Pancreas (tissue), 10 donors: ENCODE measurements around the gene RPL41. TPM values are rescaled to one million over a fixed set of nuclear protein-coding genes. Genes with fewer than 3 reads are reported as not detected.

Source experiments
- ATAC-seq, 4 donors: fragments of 200-7000 bp; cut with Tn5 transposase; one replicate each; pipeline versions ENCODE4 v1.8.0 to v1.9.1; 2020; ENCODE audit warnings: mild to moderate bottlenecking in 4 of 4, moderate library complexity in 4 of 4
- DNase-seq, 6 donors: peaks; one replicate each; pipeline ENCODE4 v3.0.0-alpha.2; 2020
- FAIRE-seq: peaks from 2 replicates; lab custom pipeline; 2012; peaks lifted over from hg19 to GRCh38; lab: Jason Lieb, UNC
- H3K27ac ChIP-seq, 4 donors: fragments of 200-600 bp; sonication (generic); 1 replicate in 3 of 4; 2 replicates in 1 of 4; pipeline versions ENCODE4 v1.5.0 to v1.8.0; 2020
- H3K27me3 ChIP-seq, 4 donors: fragments of 200-600 bp; one replicate each; pipeline ENCODE4 v1.8.0; 2021
- H3K36me3 ChIP-seq, 3 donors: fragments of 200-600 bp; sonication (generic) in 1 of 3; one replicate each; pipeline versions ENCODE4 v1.5.0 to v1.8.0; 2020 to 2021
- H3K4me1 ChIP-seq, 3 donors: fragments of 200-600 bp; one replicate each; pipeline ENCODE4 v1.8.0; 2021
- H3K4me3 ChIP-seq, 4 donors: fragments of 200-600 bp; sonication (generic) in 2 of 4; one replicate each; pipeline versions ENCODE4 v1.5.0 to v1.8.0; 2020 to 2021
- H3K9me3 ChIP-seq, 4 donors: fragments of 200-600 bp; one replicate each; pipeline ENCODE4 v1.8.0; 2021
- WGBS, 2 donors: extraction: QIAGEN DNeasy Blood & Tissue Kit; methylation state at CpG; one replicate each; pipeline ENCODE4 v1.1.7; 2013; 5-methylcytosine and 5-hydroxymethylcytosine counted together
- intact Hi-C, 3 donors: fragments of 100-400 bp; cut with DNase I; formaldehyde crosslinking; loops; one replicate each; pipeline versions ENCODE4 v1.11.1 to v1.14.2; 2022
- polyA plus RNA-seq, 2 donors: library from polyadenylated mRNA; stranded (reverse); fragments of 200-250 nt; gene quantifications; one replicate each; pipeline ENCODE4 v1.2.3, GENCODE V29; 2013
- total RNA-seq, 6 donors: library from RNA; stranded (reverse); fragmentation: NEBNext Ultra II Directional in 4 of 6; extraction: Animal tissue kit (Norgen Biotek cat#: 25700) in 4 of 6; gene quantifications; one replicate each; pipeline versions ENCODE4 v1.2.1 to v1.2.4, GENCODE V29; 2021 to 2023
- TF ChIP-seq, protein P1 (sequence below), 4 donors: fragments of 200-600 bp; sonication (generic) in 3 of 4; IDR thresholded peaks; one replicate each; pipeline versions ENCODE4 v1.5.0 to v1.8.0; 2021; ENCODE audit warnings: antibody characterized with exemption in 4 of 4
- donor health status: healthy with polysubstance abuse.
- donor health status: DM: no; HTN: no; CAD: no; lungs with moderate emphysema.
- donor health status: DM: no; HTN: no; CAD: no.
- donor health status: control.
- donor health status: control.
- donor health status: Bipolar disorder and iron deficiency.
- donor health status: DM: yes; HTN: yes; CAD: no.
- donor health status: DM: no; HTN: no; CAD: no.
- donor health status: DM: no; HTN: no; CAD: no.
- donor health status: DM: yes; HTN: yes; CAD: no.

RPL41 gene
- total and polyA plus RNA-seq, 8 donors: 1,821 to 3,960 (median 2,741) TPM

DNA sequence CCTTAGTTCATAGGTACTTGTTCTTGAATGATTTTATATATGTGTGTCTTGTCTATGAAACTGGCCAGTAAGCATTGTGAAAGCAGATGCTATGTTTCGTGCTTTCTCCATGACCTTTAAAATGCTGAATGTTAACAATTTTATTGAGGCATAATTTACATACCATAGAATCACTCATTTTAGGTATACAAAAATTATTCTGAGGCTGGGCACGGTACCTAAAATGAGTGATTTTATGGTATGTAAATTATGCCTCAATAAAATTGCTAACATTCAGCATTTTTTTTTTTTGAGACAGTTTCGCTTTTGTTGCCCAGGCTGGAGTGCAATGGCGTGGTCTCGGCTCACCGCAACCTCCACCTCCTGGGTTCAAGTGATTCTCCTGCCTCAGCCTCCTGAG, 18.5 kb downstream of the RPL41 start:
- Histone ChIP-seq H3K36me3 (peaks cover 3 to 80% (median 9%) of the 10 kb centered on the region in 3 donors), H3K27me3 (no peaks in the 10 kb centered on the region), H3K9me3 (no peaks in the 10 kb centered on the region), H3K4me1 (peaks cover 0 to 2% (median 0%) of the 10 kb centered on the region in 3 donors), H3K27ac (no peak overlapping the region), H3K4me3 (no peak overlapping the region)
- FAIRE-seq (no peak), ATAC-seq (no peak), DNase-seq (no peak)
- TF ChIP-seq, protein P1, sequence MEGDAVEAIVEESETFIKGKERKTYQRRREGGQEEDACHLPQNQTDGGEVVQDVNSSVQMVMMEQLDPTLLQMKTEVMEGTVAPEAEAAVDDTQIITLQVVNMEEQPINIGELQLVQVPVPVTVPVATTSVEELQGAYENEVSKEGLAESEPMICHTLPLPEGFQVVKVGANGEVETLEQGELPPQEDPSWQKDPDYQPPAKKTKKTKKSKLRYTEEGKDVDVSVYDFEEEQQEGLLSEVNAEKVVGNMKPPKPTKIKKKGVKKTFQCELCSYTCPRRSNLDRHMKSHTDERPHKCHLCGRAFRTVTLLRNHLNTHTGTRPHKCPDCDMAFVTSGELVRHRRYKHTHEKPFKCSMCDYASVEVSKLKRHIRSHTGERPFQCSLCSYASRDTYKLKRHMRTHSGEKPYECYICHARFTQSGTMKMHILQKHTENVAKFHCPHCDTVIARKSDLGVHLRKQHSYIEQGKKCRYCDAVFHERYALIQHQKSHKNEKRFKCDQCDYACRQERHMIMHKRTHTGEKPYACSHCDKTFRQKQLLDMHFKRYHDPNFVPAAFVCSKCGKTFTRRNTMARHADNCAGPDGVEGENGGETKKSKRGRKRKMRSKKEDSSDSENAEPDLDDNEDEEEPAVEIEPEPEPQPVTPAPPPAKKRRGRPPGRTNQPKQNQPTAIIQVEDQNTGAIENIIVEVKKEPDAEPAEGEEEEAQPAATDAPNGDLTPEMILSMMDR (IDR thresholded peaks at IDR 0.05): no peak
- intact Hi-C loops: no loop called here
- WGBS, 2 donors: 97 to 98% methylated on average over 6 of the region's 6 CpGs

DNA sequence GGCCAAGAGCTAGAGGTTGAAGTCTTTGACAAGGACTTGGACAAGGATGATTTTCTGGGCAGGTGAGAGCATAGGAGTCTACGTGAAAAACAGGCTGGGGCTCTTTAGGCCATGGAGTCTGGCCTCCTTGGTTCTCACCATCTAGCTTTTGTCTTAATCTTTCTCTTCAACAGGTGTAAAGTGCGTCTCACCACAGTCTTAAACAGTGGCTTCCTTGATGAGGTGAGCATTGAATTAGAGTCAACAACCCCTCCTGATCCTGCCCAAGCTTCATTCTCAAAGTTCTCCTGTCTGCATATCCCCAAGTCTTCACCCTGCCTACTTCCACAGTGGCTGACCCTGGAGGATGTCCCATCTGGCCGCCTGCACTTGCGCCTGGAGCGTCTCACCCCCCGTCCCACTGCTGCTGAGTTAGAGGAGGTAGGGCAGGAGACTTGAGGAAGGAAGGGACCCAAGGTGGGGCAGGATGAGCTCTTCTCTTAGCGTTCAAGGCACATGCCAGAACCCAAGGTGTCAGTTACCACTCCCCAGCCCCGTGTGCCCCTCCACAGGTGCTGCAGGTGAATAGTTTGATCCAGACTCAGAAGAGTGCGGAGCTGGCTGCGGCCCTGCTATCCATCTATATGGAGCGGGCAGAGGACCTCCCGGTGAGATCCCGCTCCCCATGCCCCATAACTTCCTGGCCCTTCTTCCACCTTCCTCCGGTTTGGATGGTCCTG, 21.6 kb downstream of the RPL41 start:
- H3K27me3 ChIP-seq: no peaks in the 10 kb centered on the region
- FAIRE-seq (no peak), DNase-seq (no peak), ATAC-seq (no peak)
- H3K4me3 ChIP-seq: no peak overlapping the region
- peaks cover 0 to 81% (median 10%) of the 10 kb centered on the region in 3 donors for H3K36me3 ChIP-seq
- no peak overlapping the region for H3K27ac ChIP-seq
- intact Hi-C loops: no loop called here
- TF ChIP-seq, protein P1 (IDR thresholded peaks at IDR 0.05): no peak
- H3K9me3 ChIP-seq: no peaks in the 10 kb centered on the region
- H3K4me1 ChIP-seq: no peaks in the 10 kb centered on the region
- 94 to 97% methylated on average over 14 of the region's 14 CpGs for WGBS, 2 donors

DNA sequence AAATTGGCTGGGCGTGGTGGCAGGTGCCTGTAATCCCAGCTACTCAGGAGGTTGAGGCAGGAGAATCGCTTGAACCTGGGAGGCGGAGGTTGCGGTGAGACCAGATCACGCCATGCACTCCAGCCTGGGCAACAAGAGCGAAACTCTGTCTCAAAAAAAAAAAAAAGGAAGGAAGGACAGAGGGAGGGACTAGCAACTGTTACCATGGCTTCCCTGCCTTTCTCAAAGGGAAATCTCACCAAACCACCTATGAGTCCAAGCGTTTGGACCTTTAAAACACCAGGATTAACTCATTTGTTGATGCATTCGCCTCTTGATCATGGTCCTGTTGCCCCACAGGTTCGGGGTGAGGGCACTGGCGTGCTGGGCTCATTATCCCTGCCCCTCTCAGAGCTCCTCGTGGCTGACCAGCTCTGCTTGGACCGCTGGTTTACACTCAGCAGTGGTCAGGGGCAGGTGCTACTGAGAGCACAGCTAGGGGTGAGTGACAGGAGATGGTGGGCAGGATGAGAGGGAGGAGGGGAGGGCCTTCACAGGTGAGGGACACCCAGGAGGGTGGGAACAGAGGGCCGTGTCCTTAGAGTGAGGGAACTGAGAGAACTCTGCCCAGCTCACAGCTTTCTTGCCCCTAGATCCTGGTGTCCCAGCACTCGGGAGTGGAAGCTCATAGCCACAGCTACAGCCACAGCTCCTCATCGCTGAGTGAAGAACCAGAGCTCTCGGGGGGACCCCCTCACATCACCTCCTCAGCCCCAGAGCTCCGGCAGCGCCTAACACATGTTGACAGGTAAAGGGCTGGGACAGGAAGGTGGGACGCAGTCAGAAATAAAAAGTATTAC, 25.7 kb downstream of the RPL41 start:
- TF ChIP-seq, protein P1 (IDR thresholded peaks at IDR 0.05): no peak
- Histone ChIP-seq H3K9me3 (no peaks in the 10 kb centered on the region), H3K36me3 (peaks cover 0 to 72% (median 15%) of the 10 kb centered on the region in 3 donors), H3K27me3 (no peaks in the 10 kb centered on the region), H3K4me3 (no peak overlapping the region), H3K4me1 (peaks cover 0 to 12% (median 12%) of the 10 kb centered on the region in 3 donors), H3K27ac (no peak overlapping the region)
- DNase-seq: no peak
- ATAC-seq: no peak
- FAIRE-seq: no peak
- intact Hi-C loops: no loop called here
- 89 to 91% methylated on average over 19 of the region's 19 CpGs for WGBS, 2 donors

DNA sequence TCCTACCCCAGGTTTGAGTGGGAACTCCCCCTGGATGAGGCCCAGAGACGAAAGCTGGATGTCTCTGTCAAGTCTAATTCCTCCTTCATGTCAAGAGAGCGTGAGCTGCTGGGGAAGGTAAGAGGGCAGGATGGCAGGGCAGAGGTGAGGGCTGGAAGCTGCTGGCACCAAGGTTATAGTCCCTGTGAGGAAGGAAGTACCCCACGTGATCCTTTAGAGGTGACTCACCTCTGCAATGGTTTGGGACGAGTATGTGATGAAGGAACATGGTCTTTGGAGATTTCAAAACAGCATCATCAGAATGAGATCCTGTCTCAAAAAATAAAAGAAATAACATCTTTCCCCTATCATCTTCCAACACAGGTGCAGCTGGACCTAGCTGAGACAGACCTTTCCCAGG, 26.8 kb downstream of the RPL41 start:
- no peak for DNase-seq
- no peaks in the 10 kb centered on the region for H3K27me3 ChIP-seq
- 85 to 89% methylated on average over 4 of the region's 4 CpGs for WGBS, 2 donors
- H3K9me3 ChIP-seq: no peaks in the 10 kb centered on the region
- ATAC-seq: no peak
- H3K4me3 ChIP-seq: no peak overlapping the region
- FAIRE-seq: no peak
- intact Hi-C loops: no loop called here
- TF ChIP-seq, protein P1 (IDR thresholded peaks at IDR 0.05): no peak
- H3K36me3 ChIP-seq: peaks cover 0 to 62% (median 12%) of the 10 kb centered on the region in 3 donors
- H3K27ac ChIP-seq: no peak overlapping the region
- peaks cover 0 to 12% (median 12%) of the 10 kb centered on the region in 3 donors for H3K4me1 ChIP-seq
